ENCODE results near the gene STKLD1.

- TF ChIP-seq CTCF (conservative IDR thresholded peaks at IDR 0.05; ENCODE audit: low read length) = no peak
- no peak for TF ChIP-seq EZH2phosphoT487 (IDR thresholded peaks at IDR 0.05; ENCODE audit: borderline replicate concordance)
Measured at GRCh38 chr9:133331221-133331620, 44.9 kb upstream of the STKLD1 start.

Measured in Loucy (cell line).